Measurements from ENCODE around the gene SRRT. TPM values are rescaled to one million over a fixed set of nuclear protein-coding genes. Genes with fewer than 3 reads are reported as not detected.
"Not testable (repeated sequence)": the region's sequence is repeated elsewhere in the genome, so short reads cannot be mapped to it uniquely, and the experiment has no call there.

The SRRT gene
- total RNA-seq, 1 donor from 2014 or later: 44.7 TPM

DNA sequence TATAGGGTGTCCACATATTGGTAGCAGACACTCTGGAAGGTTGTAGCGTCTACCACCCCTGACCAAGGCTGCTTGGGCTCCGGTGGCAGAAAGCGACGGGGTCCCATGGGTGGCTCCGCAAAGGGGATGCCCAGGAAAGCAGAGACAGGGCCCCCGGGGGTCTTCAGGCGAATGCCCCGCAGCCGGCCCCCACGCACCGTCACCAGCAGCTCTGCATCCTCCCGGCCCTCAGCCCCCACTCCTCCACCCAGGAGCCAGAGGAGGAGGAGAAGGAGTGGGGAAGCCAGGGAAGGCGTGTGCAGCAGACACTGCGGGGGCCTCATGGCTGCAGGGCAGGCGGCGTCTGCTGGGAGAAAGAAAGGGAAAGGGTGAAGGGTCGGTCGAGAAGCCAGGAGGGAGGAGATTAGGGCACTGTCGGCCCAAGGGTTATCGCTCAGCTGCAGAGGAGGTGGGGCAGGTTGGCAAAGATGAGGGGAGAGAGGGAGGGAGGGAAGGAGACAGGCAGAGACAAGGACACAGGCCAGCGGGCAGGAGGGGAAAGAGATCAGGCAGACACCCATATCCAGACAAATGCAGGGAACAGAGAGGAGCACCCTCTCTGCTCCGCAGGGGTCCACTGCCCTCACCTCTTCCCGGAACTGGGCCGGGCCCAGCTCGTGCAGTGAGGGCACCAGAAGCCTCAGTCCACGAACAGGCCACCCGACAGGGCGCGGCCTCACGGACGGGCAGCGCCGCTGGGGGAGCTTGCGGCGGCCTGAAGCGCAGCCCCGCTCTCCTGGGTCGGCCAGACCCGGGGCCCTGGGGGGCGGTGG, 19.2 kb downstream of the SRRT start:
- DNase-seq (ENCODE audit: low read depth): peak; percentile 35

DNA sequence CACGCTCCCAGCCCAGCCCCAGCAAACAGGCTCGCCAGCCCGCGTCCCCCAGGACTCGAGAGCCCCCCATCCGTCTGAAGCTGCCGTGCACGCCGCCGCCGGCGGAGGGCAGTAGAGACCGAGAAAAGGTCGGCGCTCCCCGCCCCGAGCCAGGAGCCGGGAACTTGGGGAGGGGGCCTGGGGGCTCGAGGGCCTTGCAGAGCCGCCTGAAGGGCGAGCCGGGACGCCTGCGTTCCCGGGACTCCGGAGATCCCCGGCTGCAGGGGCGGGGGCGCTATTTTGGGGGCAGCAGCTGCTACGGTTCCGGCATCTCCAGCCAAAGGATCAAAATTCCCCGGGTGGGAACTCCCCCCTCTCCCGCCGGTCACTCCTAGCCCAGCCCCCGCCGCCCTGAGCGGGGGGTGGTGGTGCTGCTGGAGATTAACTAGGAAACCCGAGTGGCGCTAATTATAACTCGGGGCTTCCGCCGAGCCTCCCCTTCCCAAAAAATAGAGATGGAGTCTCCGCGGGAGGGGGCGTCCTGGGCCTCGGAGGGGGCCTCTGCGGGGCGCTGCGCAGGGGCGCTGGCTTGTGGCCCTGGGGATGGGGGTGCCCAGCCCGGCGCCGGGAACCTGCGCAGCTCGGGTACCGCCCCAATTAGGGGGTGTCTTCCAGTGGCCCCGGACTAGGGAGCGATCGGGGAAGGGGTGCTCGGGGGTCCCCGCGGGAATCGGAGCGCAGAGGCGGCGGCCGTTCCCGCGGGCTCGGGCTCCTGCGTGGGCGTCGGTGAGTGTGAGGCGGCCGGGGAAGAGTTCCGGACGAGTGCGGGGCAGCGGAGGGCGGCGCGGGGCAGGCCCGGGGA, 20.2 kb downstream of the SRRT start:
- DNase-seq (ENCODE audit: low read depth): peak; percentile 91

DNA sequence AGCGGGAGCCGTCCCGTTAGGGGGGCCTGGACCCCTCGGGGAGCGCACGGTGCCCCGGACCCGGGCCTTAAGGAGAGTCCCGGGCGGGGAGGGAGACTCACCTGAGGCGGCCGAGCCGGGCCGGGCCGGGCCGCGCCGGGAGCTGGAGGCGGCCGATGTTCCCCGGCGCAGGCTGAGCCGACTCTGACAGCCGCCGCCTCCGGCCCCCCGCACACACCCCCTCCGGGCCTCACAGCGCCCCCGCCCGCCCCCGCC, 20.7 kb downstream of the SRRT start, which contains the start of gene ACHE:
Gene ACHE (minus strand): TSS at position 188 of the 255 bp plus-strand sequence. CDS start 1,656 bp downstream, outside the sequence.
- DNase-seq (ENCODE audit: low read depth): no peak

DNA sequence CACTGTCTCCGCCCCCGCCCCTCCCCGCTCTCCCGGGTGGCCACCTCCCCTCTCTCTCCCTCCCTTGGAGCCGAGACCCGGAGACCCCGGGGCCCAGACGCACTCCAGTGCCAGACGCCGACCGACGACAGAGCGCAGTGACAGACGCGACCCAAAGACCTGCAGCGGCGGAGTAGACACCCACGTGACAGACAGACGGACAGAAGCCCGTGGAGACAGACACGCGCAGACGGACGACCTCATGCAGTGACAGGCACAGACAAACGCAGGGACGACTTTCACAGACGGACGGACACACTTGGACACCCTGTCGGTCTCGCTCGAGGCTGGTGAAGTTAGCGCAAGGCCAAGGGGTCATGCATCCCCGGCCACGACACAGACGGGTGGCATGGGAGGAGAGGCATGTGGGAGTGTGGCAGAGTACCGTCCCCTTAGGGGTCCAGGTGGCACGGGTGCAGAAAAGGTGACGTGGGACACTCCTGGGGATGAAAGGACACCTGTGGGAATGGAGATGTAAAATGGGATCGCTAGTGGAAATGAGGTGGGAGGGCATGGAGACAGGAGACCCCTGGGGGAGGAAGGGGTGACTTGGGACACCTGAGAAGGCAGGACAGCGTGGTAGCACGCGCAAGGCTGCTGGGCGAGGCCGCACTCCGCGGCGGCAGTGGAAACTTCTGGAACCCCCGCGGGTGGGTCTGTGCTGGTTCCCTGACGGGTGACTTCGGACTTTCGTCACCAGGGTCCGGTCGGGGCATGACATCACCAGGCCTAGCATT, 21.2 kb downstream of the SRRT start:
- peak; percentile 51 for DNase-seq (ENCODE audit: low read depth)

DNA sequence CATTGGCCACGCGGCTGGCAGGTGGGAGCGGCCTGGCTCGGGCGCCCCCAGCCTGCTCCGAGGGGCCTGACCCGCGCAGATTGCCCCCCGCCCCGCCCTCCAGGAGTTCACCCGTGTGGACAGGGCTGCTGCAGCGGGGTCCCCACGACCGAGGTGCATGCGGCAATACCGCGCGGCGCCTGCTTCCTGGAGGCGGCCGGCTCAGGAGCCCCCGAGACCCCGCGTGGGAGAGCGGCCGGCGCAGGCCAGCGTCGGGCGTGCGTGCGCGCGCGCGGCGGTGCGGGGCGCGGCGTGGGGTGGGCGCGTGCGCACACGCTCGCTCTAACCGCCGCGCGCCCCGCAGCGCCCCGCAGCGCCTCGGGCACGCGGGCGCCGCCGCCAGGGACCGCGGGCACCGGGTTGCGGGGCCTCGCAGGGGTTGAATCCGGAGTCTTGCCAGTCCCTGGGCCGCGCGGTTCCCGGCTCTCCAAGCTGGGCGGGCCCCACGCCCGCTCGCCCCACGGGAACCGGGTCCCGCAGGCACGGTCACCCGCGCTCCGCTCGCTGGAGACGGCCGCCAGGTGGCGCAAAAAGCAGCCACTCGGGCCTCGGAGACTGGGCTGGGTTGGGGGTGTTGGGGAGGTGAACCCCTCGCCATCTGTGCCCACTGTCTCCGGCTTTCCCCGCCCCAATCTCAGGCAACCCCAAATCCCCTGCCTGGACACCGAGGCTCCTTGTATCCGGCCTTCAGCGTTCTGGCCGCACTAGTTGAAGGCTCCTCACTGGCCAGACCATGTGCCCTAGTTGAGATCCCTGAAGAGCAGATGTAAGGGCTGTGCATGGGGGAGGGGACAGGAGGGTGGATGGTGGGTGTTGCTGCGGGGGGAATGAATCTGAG, 22.1 kb downstream of the SRRT start:
- peak; percentile 55 for DNase-seq (ENCODE audit: low read depth)

DNA sequence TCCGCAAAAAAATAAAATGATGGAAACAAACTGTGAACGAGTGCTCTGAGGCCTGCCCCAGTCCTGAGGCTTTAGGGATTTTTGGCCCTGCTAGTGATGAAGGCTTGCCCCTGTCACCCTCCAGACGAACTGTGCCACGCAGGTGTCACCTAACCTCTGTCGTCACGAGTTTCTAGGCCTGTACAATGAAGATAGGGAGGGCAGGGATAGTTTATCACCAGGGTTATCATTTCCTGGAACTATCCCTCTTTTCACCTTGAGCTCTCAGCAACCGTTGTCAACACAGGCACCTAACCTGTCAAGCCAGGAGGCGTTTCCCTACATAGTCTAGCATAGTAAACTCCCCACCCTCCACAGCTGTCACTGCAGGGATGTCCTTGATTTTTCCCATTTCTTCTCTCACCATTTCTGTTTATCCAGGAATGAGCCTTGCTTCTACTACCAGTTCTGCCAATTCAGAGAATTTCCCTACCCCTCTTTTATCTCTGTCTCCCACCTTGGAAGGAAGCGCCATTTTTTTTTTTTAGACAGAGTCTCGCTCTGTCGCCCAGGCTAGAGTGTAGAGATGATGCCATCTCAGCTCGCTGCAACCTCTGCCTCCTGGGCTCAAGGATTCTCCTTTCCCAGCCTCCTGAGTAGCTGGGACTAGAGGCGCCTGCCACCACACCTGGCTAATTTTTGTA, 23.0 kb downstream of the SRRT start:
- DNase-seq (ENCODE audit: low read depth): no peak

DNA sequence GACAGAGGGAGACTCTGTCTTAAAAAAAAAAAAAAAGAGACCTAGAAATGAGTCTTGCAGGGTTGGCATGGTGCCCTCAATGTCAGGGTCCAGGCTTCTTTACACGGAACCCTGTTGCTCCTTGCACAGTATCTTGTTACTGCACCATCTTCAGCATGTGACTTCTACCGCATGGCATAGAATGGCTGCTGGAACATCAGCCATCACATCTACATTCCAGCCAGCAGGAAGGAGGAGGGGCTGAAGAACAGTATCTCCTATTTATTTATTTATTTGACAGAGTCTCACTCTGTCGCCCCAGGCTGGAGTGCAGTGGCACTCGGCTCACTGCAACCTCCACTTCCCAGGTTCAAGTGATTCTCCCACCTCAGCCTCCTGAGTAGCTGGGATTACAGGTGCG, 24.5 kb downstream of the SRRT start:
- no peak for DNase-seq (ENCODE audit: low read depth)

DNA sequence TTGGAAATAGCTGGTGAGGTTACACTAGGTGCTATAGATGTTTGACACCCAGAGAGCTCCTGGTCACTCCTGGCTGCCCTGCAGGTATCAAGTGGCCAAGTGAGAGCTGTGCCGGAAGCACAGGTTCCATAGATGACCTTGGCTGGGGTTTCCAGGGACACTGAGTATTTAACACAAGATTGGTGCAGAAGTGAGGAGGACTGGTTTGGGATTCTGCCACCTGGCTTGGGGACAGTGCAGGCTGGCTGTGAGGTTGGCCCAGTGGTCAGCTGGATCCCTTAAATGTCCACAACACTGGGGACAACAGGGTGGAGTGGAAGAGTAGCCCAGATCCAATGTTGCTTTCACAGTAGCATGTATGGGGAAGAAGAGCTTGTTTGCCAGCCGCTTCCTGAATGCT, 26.1 kb downstream of the SRRT start:
- DNase-seq (ENCODE audit: low read depth): peak; percentile 18

DNA sequence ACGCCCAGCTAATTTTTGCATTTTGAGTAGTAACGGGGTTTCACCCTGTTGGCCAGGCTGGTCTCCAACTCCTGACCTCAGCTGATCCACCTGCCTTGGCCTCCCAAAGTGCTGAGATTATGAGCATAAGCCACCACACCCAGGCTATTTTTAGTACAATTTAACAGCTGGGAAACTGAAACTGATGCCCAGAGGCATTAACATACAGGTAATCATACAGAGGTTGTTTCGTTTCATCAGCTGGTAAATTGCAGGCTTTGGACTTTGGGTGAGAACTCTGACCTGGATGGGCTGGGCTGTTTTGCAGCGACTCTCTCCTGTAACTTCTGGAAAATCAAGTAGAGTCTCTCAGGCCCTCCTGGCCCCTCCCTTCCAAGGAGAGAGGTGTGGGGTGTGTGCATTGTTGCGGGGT, 27.0 kb downstream of the SRRT start:
- no peak for DNase-seq (ENCODE audit: low read depth)

DNA sequence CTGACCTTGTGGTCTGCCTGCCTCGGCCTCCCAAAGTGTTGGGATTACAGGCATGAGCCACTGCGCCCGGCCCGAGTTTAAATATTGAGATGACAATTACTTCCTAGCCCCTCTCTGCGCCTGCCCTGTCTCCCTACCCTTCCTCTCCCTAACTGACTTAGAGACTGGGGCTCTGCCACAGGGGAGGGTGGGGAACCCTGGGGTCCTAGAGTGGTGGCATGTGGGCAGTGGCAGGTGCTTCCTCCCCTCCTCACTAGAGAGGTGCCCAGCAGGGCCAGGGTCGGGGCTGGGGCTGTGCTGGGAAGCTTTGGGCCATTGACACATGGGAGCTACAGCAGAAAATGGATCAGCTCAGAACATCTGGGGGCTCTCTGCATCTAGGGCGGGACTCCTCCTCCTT, 27.7 kb downstream of the SRRT start:
- no peak for DNase-seq (ENCODE audit: low read depth)

DNA sequence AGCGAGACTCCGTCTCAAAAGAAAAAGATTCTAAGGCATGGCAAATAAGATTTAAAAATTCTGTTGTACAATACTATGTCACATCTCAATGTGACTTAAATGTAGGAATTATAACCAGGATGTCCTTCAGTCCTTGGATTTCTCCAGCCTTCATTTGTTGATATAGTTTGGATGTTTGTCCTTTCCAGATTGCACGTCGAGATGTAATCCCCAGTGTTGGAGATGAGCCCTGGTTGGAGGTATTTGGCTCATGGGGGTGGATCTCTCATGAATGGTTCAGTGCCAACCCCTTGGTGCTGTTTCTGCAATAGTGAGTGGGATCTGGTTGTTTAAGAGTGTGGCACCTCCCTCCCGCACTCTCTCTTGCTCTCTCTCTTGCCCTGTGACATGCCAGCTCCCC, 33.6 kb downstream of the SRRT start:
- no peak for DNase-seq (ENCODE audit: low read depth)

DNA sequence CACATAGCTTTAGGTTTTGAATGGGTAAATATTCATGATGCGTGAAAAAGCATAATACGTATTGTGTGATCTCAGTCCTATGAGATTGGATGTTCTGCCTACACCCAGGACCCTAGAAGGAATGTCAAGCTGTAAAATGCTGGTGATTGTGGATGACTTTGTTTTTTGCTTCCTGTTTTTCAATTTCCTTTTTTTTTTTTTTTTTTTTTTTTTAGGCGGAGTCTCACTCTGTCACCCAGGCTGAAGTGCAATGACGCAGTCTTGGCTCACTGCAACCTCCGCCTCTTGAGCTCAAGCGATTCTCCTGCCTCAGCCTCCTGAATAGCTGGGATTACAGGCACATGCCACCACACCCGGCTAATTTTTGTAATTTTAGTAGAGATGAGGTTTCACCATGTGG, 35.5 kb downstream of the SRRT start:
- DNase-seq (ENCODE audit: low read depth): not testable (repeated sequence)

DNA sequence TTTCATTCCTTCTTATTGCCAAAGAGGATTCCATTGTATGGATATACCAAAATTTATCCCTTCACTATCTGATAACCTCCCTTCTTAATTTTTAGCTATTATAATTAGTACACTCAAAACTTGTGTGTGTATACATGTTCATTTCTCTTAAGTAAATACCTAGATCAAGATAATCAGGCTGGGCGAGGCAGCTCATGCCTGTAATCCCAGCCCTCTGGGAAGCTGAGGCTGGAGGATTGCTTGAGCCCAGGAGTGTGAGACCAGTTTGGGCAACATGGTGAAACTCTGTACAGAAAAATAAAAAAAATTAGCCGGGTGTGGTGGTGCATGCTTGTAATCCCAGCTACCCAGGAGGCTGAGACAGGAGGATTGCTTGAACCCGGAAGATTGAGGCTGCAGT, 36.6 kb downstream of the SRRT start:
- no peak for DNase-seq (ENCODE audit: low read depth)

DNA sequence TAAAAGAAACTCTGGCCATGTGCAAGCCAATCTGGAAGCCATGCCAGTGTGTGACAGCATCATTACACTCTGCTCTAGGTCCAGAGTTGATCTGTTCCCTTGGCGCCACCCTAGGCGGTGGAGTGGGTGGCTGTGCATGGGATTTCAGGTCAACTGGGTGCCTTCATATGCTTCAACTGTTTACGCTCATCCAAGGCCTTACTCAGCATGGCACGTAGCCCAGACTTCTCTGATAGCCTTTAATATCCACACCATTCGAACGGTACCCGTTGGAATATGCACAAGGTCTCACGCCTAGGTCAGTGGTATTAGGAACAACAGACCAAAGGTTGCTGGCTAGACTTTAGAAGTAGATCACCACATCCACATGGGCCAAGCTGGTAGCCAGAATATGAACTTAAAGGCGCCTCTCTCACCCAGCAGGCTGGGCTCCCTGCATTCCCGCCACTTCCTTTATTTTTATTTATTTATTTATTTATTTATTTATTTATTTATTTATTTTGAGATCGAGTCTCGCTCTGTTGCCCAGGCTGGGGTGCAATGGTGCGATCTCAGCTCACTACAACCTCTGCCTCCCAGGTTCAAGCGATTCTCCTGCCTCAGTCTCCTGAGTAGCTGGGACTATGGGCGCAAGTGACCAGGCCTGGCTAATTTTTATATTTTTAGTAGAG, 39.4 kb downstream of the SRRT start:
- no peak for DNase-seq (ENCODE audit: low read depth)

DNA sequence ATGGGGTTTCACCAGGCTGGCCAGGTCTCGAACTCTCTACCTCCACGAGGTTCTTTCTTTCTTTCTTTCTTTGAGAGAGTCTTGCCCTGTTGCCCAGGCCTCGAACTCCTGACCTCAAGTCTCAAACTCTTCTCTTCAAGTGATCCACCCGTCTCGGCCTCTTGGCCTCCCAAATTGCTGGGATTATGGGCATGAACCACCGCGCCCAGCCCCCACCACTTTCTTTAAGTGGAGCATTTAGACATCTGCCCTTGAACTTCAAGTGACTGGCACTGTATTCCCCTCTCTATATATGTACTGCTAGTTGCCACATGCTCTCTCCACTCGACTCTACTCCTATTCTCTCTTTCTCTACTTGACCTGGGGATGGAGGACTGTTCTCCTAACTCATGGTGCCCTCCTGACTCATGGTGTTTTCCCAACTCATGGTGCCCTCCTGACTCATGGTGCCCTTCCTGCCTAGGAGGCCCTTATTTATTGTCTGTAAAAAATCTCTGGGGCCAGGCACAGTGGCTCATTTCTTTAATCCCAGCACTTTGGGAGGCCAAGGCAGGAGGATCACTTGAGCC, 40.1 kb downstream of the SRRT start:
- DNase-seq (ENCODE audit: low read depth): no peak

DNA sequence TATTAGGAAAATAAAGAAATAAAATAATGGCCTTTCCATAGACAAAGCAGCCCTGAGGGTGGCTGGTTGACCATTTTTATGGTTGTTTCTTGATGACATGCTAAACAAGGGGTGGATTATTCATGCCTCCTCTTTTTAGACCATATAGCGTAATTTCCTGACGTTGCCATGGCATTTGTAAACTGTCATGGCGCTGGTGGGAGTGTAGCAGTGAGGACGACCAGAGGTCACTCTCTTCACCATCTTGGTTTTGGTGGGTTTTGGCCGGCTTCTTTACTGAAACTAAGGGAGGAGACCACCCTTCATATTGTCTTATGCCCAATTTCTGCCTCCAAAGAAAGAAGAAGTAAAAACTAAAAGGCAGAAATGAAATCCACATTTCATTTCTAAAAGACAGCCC, 44.4 kb downstream of the SRRT start:
- DNase-seq (ENCODE audit: low read depth): not testable (repeated sequence)

DNA sequence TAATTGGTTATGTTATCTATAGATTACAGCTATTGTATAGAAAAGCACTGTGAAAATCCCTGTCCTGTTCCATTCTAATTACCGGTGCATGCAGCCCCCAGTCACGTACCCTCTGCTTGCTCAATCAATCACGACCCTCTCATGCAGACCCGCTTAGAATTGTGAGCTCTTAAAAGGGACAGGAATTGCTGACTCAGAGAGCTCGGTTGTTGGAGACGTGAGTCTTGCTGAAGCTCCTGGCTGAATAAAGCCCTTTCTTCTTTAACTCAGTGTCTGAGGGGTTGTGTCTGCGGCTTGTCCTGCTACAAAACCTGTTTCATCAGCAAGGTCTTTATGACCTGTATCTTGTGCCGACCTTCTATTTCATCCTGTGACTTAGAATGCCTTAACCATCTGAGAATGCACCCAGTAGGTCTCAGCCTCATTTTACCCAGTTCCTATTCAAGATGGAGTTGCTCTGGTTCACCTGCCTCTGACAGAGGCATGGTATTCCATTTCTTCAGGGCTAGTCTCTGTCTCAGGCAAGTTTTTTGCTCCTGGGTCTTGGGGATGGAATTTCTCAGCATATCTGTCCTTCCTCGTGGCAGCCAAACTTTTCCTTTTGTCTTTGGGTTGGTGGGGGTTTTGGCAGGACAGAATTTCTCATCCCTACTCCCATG, 45.0 kb downstream of the SRRT start:
- DNase-seq (ENCODE audit: low read depth): not testable (repeated sequence)

DNA sequence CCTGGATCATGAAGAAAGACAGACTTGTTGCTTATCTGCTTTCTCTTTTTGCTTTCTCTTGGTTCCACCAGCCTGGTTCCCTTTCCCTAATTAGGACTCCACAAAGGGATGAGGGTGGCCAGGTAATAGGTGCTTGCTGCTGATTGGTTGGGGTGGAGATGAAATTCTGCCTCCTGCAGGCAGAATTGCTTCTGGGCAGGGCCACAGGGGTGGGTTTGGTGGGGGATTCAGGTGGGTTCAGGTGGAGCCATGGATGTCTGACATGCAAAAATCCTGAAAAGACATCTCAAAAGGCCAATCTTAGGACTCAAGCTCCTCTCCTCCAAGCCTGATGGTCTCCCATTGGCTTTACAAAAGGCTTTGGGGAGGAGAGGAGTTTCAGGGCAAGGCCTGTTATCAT, 46.1 kb downstream of the SRRT start:
- no peak for DNase-seq (ENCODE audit: low read depth)

DNA sequence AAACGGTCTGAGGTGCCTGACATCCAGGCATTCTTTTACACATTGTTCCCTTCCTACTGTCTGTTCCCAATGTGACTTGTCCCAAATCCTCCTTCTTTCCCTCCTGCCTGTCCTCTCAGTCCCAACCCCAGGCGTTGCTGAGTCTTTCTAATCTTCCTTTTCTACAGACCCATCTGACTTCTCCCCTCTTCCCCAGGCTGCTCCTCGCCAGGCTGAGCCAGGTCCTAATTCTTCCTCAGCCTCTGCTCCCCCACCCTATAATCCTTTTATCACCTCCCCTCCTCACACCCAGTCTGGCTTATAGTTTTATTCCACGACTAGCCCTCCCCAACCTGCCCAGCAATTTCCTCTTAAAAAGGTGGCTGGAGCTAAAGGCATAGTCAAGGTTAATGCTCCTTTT, 48.7 kb downstream of the SRRT start:
- DNase-seq (ENCODE audit: low read depth): not testable (repeated sequence)
